ENCODE data around the gene HCLS1.
A peak's percentile ranks its signal among the peaks of the same experiment; 100 is the strongest.

HCLS1 gene

GRCh38 chr3:121670676-121671075, 10.0 kb upstream of the HCLS1 start:
- TF ChIP-seq GATA1 (IDR thresholded peaks at IDR 0.05; ENCODE audit: low read depth, low read length) (no peak), POLR2A (IDR thresholded peaks at IDR 0.05; ENCODE audit: low read length) (no peak)

GRCh38 chr3:121667333-121667732, 6.6 kb upstream of the HCLS1 start:
- no peak for DNase-seq
- no peak for TF ChIP-seq GATA1 (IDR thresholded peaks at IDR 0.05; ENCODE audit: low read depth, low read length)
- no peak for TF ChIP-seq POLR2A (IDR thresholded peaks at IDR 0.05; ENCODE audit: low read length)

More at GRCh38 chr3:121670676-121671075, 10.0 kb upstream of the HCLS1 start:
- no peak for DNase-seq

DNA sequence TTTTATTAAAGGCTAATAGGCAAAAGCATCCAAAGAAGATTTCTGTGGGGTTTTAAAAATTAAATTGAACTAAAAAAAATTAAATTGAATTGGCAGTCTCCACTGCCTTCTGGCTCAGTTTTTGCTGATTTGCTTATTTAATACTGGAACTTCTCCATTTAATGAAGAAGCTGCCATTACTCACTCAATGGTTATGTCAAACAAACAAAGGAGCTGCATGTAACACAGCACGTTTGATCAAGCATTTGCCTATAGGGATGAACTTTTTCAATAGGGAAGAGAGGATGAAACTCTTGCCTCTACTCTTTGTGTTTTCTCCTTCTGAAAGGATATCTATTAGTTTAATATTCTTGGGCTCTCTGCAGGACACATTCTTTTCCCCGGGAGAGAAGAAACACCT, 4.8 kb upstream of the HCLS1 start:
- no peak for DNase-seq
- TF ChIP-seq POLR2A (IDR thresholded peaks at IDR 0.05; ENCODE audit: low read length) (no peak), GATA1 (IDR thresholded peaks at IDR 0.05; ENCODE audit: low read depth, low read length) (no peak)

GRCh38 chr3:121663171-121663847, 2.6 kb upstream of the HCLS1 start:
- DNase-seq: no peak
- TF ChIP-seq GATA1 (IDR thresholded peaks at IDR 0.05; ENCODE audit: low read depth, low read length): no peak
- no peak for TF ChIP-seq POLR2A (IDR thresholded peaks at IDR 0.05; ENCODE audit: low read length)

GRCh38 chr3:121662742-121663141, 2.0 kb upstream of the HCLS1 start:
- TF ChIP-seq POLR2A (IDR thresholded peaks at IDR 0.05; ENCODE audit: low read length) (no peak), GATA1 (IDR thresholded peaks at IDR 0.05; ENCODE audit: low read depth, low read length) (no peak)
- DNase-seq: no peak

DNA sequence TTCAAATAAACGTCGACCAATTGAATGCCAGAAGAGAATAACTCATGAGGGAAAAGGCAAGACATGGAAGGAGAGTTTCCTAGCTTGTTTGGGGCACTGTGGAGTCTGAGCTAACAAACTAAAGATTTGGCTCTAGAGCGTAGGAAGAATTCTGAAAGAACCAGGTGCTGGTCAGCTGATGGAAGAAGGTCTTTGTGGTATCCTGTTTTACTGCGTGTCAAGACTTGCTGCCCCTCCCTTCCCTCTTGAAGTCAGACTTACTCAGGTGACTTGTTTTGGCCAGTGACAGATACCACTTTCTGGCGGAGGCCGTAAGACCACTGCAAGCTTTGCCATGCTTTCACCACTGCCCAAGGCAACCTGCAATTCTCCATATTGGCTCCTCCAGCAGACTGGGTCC, 673 bp upstream of the HCLS1 start:
- no peak for DNase-seq
- TF ChIP-seq POLR2A (IDR thresholded peaks at IDR 0.05; ENCODE audit: low read length) (no peak), GATA1 (IDR thresholded peaks at IDR 0.05; ENCODE audit: low read depth, low read length) (no peak)

DNA sequence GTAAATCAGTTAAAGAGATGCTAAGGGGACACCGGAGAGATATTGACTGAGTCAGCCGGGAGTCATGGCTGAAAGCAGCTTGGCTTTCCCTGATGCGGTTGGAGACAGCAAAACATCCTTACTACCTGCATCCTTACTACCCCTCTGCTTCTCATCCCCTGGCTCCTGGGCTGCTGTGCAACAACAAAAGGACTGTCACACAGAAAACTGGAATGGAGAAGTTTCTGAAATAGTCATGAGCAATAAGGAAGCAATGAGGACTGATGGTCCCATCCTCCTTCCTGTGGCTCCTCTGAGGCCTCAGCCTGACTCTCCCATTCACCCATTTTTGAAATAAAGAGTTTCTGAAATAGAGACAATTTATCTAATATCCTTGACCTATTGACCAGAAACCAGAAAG, 1.1 kb downstream of the HCLS1 start:
- TF ChIP-seq POLR2A (IDR thresholded peaks at IDR 0.05; ENCODE audit: low read length) (no peak), GATA1 (IDR thresholded peaks at IDR 0.05; ENCODE audit: low read depth, low read length) (no peak)
- no peak for DNase-seq

GRCh38 chr3:121658716-121659435, 1.8 kb downstream of the HCLS1 start:
- TF ChIP-seq POLR2A (IDR thresholded peaks at IDR 0.05; ENCODE audit: low read length): no peak
- TF ChIP-seq GATA1 (IDR thresholded peaks at IDR 0.05; ENCODE audit: low read depth, low read length): no peak
- no peak for DNase-seq

GRCh38 chr3:121654493-121655385, 6.0 kb downstream of the HCLS1 start:
- TF ChIP-seq POLR2A (IDR thresholded peaks at IDR 0.05; ENCODE audit: low read length) (no peak), GATA1 (IDR thresholded peaks at IDR 0.05; ENCODE audit: low read depth, low read length) (no peak)
- no peak for DNase-seq

GRCh38 chr3:121651684-121652083, 9.0 kb downstream of the HCLS1 start:
- DNase-seq: peak; percentile 47 to 67
- TF ChIP-seq POLR2A (IDR thresholded peaks at IDR 0.05; ENCODE audit: low read length): no peak
- TF ChIP-seq GATA1 (IDR thresholded peaks at IDR 0.05; ENCODE audit: low read depth, low read length): no peak

DNA sequence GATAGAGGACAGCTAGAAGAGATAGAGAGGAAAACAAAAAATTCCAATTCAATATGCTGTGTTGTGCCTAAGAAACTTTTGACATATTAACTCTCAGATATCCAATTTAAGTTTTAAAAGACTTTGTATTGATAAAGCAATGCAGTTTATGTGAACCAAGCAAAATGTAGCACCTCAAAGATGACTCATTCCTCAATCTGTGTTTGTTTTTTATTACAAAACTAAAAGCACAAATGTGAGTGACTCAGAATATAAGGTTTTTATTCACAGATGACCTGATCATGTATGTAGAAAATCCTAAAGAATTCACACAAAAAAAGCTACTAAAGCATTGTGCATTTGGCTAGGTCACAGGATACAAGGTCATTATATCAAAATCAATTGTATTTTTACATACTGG, 11.1 kb downstream of the HCLS1 start:
- no peak for DNase-seq
- TF ChIP-seq POLR2A (IDR thresholded peaks at IDR 0.05; ENCODE audit: low read length) (no peak), GATA1 (IDR thresholded peaks at IDR 0.05; ENCODE audit: low read depth, low read length) (no peak)

GRCh38 chr3:121648219-121648958, 12.3 kb downstream of the HCLS1 start:
- DNase-seq: no peak
- no peak for TF ChIP-seq POLR2A (IDR thresholded peaks at IDR 0.05; ENCODE audit: low read length)
- TF ChIP-seq GATA1 (IDR thresholded peaks at IDR 0.05; ENCODE audit: low read depth, low read length): no peak

GRCh38 chr3:121645054-121645453, 15.6 kb downstream of the HCLS1 start:
- DNase-seq: no peak
- TF ChIP-seq GATA1 (IDR thresholded peaks at IDR 0.05; ENCODE audit: low read depth, low read length): no peak
- TF ChIP-seq POLR2A (IDR thresholded peaks at IDR 0.05; ENCODE audit: low read length): no peak
